WERI-Rb-1 (cell line): ENCODE results near the gene MSANTD7.
A peak's percentile ranks its signal among the peaks of the same experiment; 100 is the strongest.
"Not testable (repeated sequence)": the region's sequence is repeated elsewhere in the genome, so short reads cannot be mapped to it uniquely, and the experiment has no call there.

Source experiments
- DNase-seq: peaks from one replicate; pipeline ENCODE4 v3.0.0-alpha.2; 2020
- H3K27ac ChIP-seq: fragments of 250-450 bp; sonication (Bioruptor Pico); 2 replicates; pipeline ENCODE4 v1.5.1; 2020; ENCODE audit warnings: mild to moderate bottlenecking, moderate library complexity
- H3K27me3 ChIP-seq: fragments of 250-450 bp; sonication (Bioruptor Pico); 2 replicates; pipeline ENCODE4 v1.5.1; 2021; ENCODE audit warnings: mild to moderate bottlenecking, low read depth, moderate library complexity; ENCODE audit not compliant: insufficient read depth, severe bottlenecking
- H3K36me3 ChIP-seq: fragments of 250-450 bp; sonication (Bioruptor Pico); 2 replicates; pipeline ENCODE4 v1.5.1; 2020; ENCODE audit warnings: mild to moderate bottlenecking, moderate library complexity
- H3K4me3 ChIP-seq: 2 replicates; pipeline ENCODE4 v1.5.1; 2011; ENCODE audit warnings: low read depth, mild to moderate bottlenecking, control low read depth, low read length
- H3K9me3 ChIP-seq: fragments of 250-450 bp; sonication (Bioruptor Pico); 2 replicates; pipeline ENCODE4 v1.5.1; 2021; ENCODE audit warnings: mild to moderate bottlenecking, moderate library complexity; ENCODE audit not compliant: severe bottlenecking
- CTCF ChIP-seq: IDR thresholded peaks from 2 replicates; pipeline ENCODE4 v1.5.1; 2011; ENCODE audit warnings: low read depth, mild to moderate bottlenecking, control low read depth, inconsistent platforms, low read length

The MSANTD7 gene

GRCh38 chr10:14858338-14858960 is 20.3 kb downstream of the MSANTD7 start:
- H3K27me3 ChIP-seq, result no peaks in the 10 kb centered on the region
- no peak overlapping the region; the same call in 1 of the 2 replicates for H3K27ac ChIP-seq
- H3K4me3 ChIP-seq, result no peak overlapping the region
- peak; percentile 55 for DNase-seq
- H3K36me3 ChIP-seq, result no peaks in the 10 kb centered on the region; the same call in 1 of the 2 replicates
- TF ChIP-seq CTCF, result no peak
- no peaks in the 10 kb centered on the region for H3K9me3 ChIP-seq

- no peak for DNase-seq
- no peak overlapping the region for H3K4me3 ChIP-seq
- H3K27ac ChIP-seq, result no peak overlapping the region; the same call in 1 of the 2 replicates
- no peak for TF ChIP-seq CTCF
- no peaks in the 10 kb centered on the region for H3K9me3 ChIP-seq
- no peaks in the 10 kb centered on the region; the same call in 1 of the 2 replicates for H3K36me3 ChIP-seq
- no peaks in the 10 kb centered on the region for H3K27me3 ChIP-seq
Measured at GRCh38 chr10:14859043-14859442, 20.9 kb downstream of the MSANTD7 start.

- DNase-seq, result no peak
- TF ChIP-seq CTCF, result no peak
- no peaks in the 10 kb centered on the region for H3K27me3 ChIP-seq
- no peak overlapping the region for H3K27ac ChIP-seq
- H3K36me3 ChIP-seq, result no peaks in the 10 kb centered on the region; the same call in 1 of the 2 replicates
- H3K9me3 ChIP-seq, result no peaks in the 10 kb centered on the region
- no peak overlapping the region for H3K4me3 ChIP-seq
Measured at GRCh38 chr10:14859775-14860174, 21.7 kb downstream of the MSANTD7 start.

- Histone ChIP-seq H3K9me3 (no peaks in the 10 kb centered on the region), H3K27me3 (no peaks in the 10 kb centered on the region), H3K36me3 (no peaks in the 10 kb centered on the region; the same call in 1 of the 2 replicates), H3K4me3 (no peak overlapping the region), H3K27ac (no peak overlapping the region)
- no peak for DNase-seq
- TF ChIP-seq CTCF, result no peak
Measured at GRCh38 chr10:14860791-14861190, 22.7 kb downstream of the MSANTD7 start.

GRCh38 chr10:14864466-14864865 is 26.4 kb downstream of the MSANTD7 start:
- not testable (repeated sequence) for H3K27me3 ChIP-seq, H3K36me3 ChIP-seq, H3K4me3 ChIP-seq, DNase-seq, H3K9me3 ChIP-seq, H3K27ac ChIP-seq

GRCh38 chr10:14864871-14865270 is 26.8 kb downstream of the MSANTD7 start:
- H3K27me3 ChIP-seq, H3K4me3 ChIP-seq, H3K27ac ChIP-seq, H3K9me3 ChIP-seq, H3K36me3 ChIP-seq, DNase-seq: not testable (repeated sequence)
